ENCODE measurements around the gene VPS37B.

The VPS37B gene

GRCh38 chr12:122842505-122843405 lies 53.2 kb downstream of the VPS37B start:
- DNase-seq (ENCODE audit: extremely low read depth, low read depth) = no peak
- no peak overlapping the region for H3K4me3 ChIP-seq (replicated peaks; ENCODE audit: low read depth, low read length)
- no peak for TF ChIP-seq CTCF (IDR thresholded peaks at IDR 0.05; ENCODE audit: low read depth, low read length, missing control alignments)

- H3K4me3 ChIP-seq (replicated peaks; ENCODE audit: low read depth, low read length) = no peak overlapping the region
- no peak for DNase-seq (ENCODE audit: extremely low read depth, low read depth)
Measured at GRCh38 chr12:122841544-122842321, 54.2 kb downstream of the VPS37B start.

GRCh38 chr12:122840580-122841513 lies 55.1 kb downstream of the VPS37B start:
- no peak for TF ChIP-seq CTCF (IDR thresholded peaks at IDR 0.05; ENCODE audit: low read depth, low read length, missing control alignments)
- no peak for DNase-seq (ENCODE audit: extremely low read depth, low read depth)
- H3K4me3 ChIP-seq (replicated peaks; ENCODE audit: low read depth, low read length) = no peak overlapping the region

More at GRCh38 chr12:122841544-122842321, 54.2 kb downstream of the VPS37B start:
- TF ChIP-seq CTCF (IDR thresholded peaks at IDR 0.05; ENCODE audit: low read depth, low read length, missing control alignments) = no peak

- no peak for DNase-seq (ENCODE audit: extremely low read depth, low read depth)
- no peak for TF ChIP-seq CTCF (IDR thresholded peaks at IDR 0.05; ENCODE audit: low read depth, low read length, missing control alignments)
Measured at GRCh38 chr12:122839907-122840554, 55.9 kb downstream of the VPS37B start.

GRCh38 chr12:122838841-122839240 lies 57.1 kb downstream of the VPS37B start:
- no peak for TF ChIP-seq CTCF (IDR thresholded peaks at IDR 0.05; ENCODE audit: low read depth, low read length, missing control alignments)
- DNase-seq (ENCODE audit: extremely low read depth, low read depth) = no peak
- H3K4me3 ChIP-seq (replicated peaks; ENCODE audit: low read depth, low read length) = no peak overlapping the region

More at GRCh38 chr12:122839907-122840554, 55.9 kb downstream of the VPS37B start:
- no peak overlapping the region for H3K4me3 ChIP-seq (replicated peaks; ENCODE audit: low read depth, low read length)

All from HFF-Myc (cell line).